22Rv1 (cell line): ENCODE results near the gene ACTL7B.

Experiments used
- ZFX ChIP-seq: fragments of 450-650 bp; IDR thresholded peaks from 2 replicates; pipeline ENCODE4 v1.6.1; 2017; ENCODE audit warnings: antibody characterized with exemption, borderline replicate concordance
- TF ChIP-seq, protein P1 (sequence below): fragments of 450-650 bp; IDR thresholded peaks from 2 replicates; pipeline ENCODE4 v1.5.1; 2017; ENCODE audit warnings: mild to moderate bottlenecking

DNA sequence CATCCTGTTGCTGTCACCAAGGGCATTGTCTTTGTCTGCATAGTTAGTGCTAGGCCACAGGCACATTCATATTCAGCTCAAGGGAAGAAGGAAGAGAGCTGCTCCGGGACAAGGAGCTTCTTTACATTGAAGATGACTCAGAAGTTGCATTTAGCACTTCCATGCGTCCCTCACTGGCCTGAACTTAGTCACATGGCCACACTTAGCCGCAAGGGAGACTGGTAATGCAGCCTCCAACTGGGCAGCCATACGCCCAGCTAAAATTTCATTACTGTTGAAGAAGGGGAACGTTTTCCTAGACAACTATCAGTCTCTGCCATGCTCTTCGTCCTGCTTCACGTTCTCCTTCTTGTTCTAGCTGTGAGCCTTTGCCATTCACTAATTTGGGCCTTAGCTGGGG lies 20.0 kb downstream of the ACTL7B start:
- TF ChIP-seq, protein P1, sequence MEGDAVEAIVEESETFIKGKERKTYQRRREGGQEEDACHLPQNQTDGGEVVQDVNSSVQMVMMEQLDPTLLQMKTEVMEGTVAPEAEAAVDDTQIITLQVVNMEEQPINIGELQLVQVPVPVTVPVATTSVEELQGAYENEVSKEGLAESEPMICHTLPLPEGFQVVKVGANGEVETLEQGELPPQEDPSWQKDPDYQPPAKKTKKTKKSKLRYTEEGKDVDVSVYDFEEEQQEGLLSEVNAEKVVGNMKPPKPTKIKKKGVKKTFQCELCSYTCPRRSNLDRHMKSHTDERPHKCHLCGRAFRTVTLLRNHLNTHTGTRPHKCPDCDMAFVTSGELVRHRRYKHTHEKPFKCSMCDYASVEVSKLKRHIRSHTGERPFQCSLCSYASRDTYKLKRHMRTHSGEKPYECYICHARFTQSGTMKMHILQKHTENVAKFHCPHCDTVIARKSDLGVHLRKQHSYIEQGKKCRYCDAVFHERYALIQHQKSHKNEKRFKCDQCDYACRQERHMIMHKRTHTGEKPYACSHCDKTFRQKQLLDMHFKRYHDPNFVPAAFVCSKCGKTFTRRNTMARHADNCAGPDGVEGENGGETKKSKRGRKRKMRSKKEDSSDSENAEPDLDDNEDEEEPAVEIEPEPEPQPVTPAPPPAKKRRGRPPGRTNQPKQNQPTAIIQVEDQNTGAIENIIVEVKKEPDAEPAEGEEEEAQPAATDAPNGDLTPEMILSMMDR = no peak
- no peak for TF ChIP-seq ZFX
